Neural progenitor cell (in vitro differentiated cells): ENCODE data around the gene PHKA1.
"Not testable (repeated sequence)": the region's sequence is repeated elsewhere in the genome, so short reads cannot be mapped to it uniquely, and the experiment has no call there.

Experiments
- CTCF ChIP-seq: fragments of 200-600 bp; sonication (generic); IDR thresholded peaks from 2 replicates; pipeline ENCODE4 v1.5.1; 2017; ENCODE audit warnings: antibody characterized with exemption, mild to moderate bottlenecking
- EZH2 ChIP-seq: fragments of 200-600 bp; sonication (generic); IDR thresholded peaks from 2 replicates; pipeline ENCODE4 v1.6.1; 2017; ENCODE audit warnings: antibody characterized with exemption, mild to moderate bottlenecking, moderate library complexity
- EZH2phosphoT487 ChIP-seq: fragments of 200-600 bp; sonication (generic); IDR thresholded peaks from 2 replicates; pipeline ENCODE4 v1.6.1; 2017; ENCODE audit warnings: antibody characterized with exemption

- TF ChIP-seq CTCF, EZH2, EZH2phosphoT487: not testable (repeated sequence)
Measured at GRCh38 chrX:72591038-72591437, 123.1 kb downstream of the PHKA1 start.
